ENCODE measurements around the gene TAS2R31. TPM values are rescaled to one million over a fixed set of nuclear protein-coding genes. Genes with fewer than 3 reads are reported as not detected.

Gene TAS2R31
- total RNA-seq, 1 experiment from 2014 or later = 1.7 TPM

- intact Hi-C loops (cut with micrococcal nuclease) = no loop called here
- no TSS peak for BruUV-seq (replicated peaks)
- no peak within 1 kb of the TSS for H3K4me3 ChIP-seq (replicated peaks in 1 of 2; ENCODE audit: low read depth in 1 of 2, low read length in 2 of 2)
- no peak within 1 kb of the TSS for H2AFZ ChIP-seq (ENCODE audit: low read depth, low read length, poor library complexity, severe bottlenecking)
- ATAC-seq = no peak
- POLR2A ChIA-PET = no interaction called here
- no peaks in the 10 kb centered on the region for H3K27me3 ChIP-seq (ENCODE audit: insufficient read depth, low read length)
- CTCF ChIA-PET = no interaction called here
- no peak within 1 kb of the TSS for H3K4me2 ChIP-seq (ENCODE audit: low read length)
- no peaks in the 10 kb centered on the region for H4K20me1 ChIP-seq (ENCODE audit: insufficient read depth)
- H3K4me1 ChIP-seq (ENCODE audit: control insufficient read depth in 1 of 2, insufficient read depth in 2 of 2, low read length in 2 of 2) = no peaks in the 10 kb centered on the region
- DNase-seq (ENCODE audit: low read depth, low spot score) = no peak
- TF ChIP-seq CBX3 (IDR thresholded peaks at IDR 0.05; ENCODE audit: low read depth) = no peak
- no peak for TF ChIP-seq CEBPB (IDR thresholded peaks at IDR 0.05; ENCODE audit: low read depth)
- TF ChIP-seq, protein P1, sequence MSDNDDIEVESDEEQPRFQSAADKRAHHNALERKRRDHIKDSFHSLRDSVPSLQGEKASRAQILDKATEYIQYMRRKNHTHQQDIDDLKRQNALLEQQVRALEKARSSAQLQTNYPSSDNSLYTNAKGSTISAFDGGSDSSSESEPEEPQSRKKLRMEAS (IDR thresholded peaks at IDR 0.05) = no peak
- no peak for TF ChIP-seq EZH2 (IDR thresholded peaks at IDR 0.05)
- TF ChIP-seq POLR2AphosphoS5 (IDR thresholded peaks at IDR 0.05; ENCODE audit: low read depth, low read length) = no peak
- no peak for TF ChIP-seq ELF1 (IDR thresholded peaks at IDR 0.05; ENCODE audit: borderline replicate concordance, low read depth)
- TF ChIP-seq TCF7L2 (IDR thresholded peaks at IDR 0.05; ENCODE audit: borderline replicate concordance, extremely low read depth, insufficient read depth, insufficient read length) = no peak
- no peak for TF ChIP-seq FOSL1 (IDR thresholded peaks at IDR 0.05; ENCODE audit: low read depth)
- no peak for TF ChIP-seq EZH2phosphoT487 (IDR thresholded peaks at IDR 0.05; ENCODE audit: borderline replicate concordance)
- TF ChIP-seq YY1 (IDR thresholded peaks at IDR 0.05; ENCODE audit: extremely low read depth, insufficient replicate concordance, low read depth, low read length) = no peak
- no peak for TF ChIP-seq SIN3A (IDR thresholded peaks at IDR 0.05; ENCODE audit: low read depth)
- TF ChIP-seq, protein P2, sequence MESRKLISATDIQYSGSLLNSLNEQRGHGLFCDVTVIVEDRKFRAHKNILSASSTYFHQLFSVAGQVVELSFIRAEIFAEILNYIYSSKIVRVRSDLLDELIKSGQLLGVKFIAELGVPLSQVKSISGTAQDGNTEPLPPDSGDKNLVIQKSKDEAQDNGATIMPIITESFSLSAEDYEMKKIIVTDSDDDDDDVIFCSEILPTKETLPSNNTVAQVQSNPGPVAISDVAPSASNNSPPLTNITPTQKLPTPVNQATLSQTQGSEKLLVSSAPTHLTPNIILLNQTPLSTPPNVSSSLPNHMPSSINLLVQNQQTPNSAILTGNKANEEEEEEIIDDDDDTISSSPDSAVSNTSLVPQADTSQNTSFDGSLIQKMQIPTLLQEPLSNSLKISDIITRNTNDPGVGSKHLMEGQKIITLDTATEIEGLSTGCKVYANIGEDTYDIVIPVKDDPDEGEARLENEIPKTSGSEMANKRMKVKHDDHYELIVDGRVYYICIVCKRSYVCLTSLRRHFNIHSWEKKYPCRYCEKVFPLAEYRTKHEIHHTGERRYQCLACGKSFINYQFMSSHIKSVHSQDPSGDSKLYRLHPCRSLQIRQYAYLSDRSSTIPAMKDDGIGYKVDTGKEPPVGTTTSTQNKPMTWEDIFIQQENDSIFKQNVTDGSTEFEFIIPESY (IDR thresholded peaks at IDR 0.05; ENCODE audit: extremely low read depth, insufficient replicate concordance, low read length) = no peak
- no peak for TF ChIP-seq SP1 (IDR thresholded peaks at IDR 0.05; ENCODE audit: low read depth)
- H3K36me3 ChIP-seq (ENCODE audit: control insufficient read depth in 1 of 2, insufficient read depth in 2 of 2, low read length in 2 of 2) = no peaks in the 10 kb centered on the region
- no peak within 1 kb of the TSS for H3K27ac ChIP-seq (ENCODE audit: low read depth, low read length)
- H3K9ac ChIP-seq (ENCODE audit: low read length) = no peak within 1 kb of the TSS
- no peaks in the 10 kb centered on the region for H3K9me2 ChIP-seq (ENCODE audit: insufficient read depth)
- H3K9me3 ChIP-seq (ENCODE audit: control insufficient read depth in 1 of 2, insufficient read depth in 1 of 2, low read depth in 1 of 2, low read length in 2 of 2) = no peaks in the 10 kb centered on the region
- RAD21 ChIA-PET (ENCODE audit: low non-redundant PET in 1 of 2, low total read pairs in 2 of 2, uncharacterized antibody in 2 of 2, unreplicated experiment in 2 of 2) = no interaction called here
- no peaks in the 10 kb centered on the region for H3K79me2 ChIP-seq (ENCODE audit: insufficient read depth, low read length)
Observed at GRCh38 chr12:10998204-10998603, 33.0 kb downstream of the TAS2R31 start, which contains the start of gene TAS2R20. TSS of gene TAS2R20 (minus strand) at chr12:10998304. CDS start at chr12:10997875, 429 bp downstream.

All from HCT116 (cell line).